Fibroblast of the aortic adventitia (primary cell): ENCODE data around the gene SEMA4D. TPM values are rescaled to one million over a fixed set of nuclear protein-coding genes. Genes with fewer than 3 reads are reported as not detected.

ENCODE experiments used
- DNase-seq: peaks from one replicate; pipeline ENCODE4 v3.0.0-alpha.2; 2010; ENCODE audit warnings: low read depth
- H3K4me3 ChIP-seq: 2 replicates; pipeline ENCODE4 v1.5.1; 2011; ENCODE audit warnings: low read depth, mild to moderate bottlenecking, control low read depth, low read length, moderate library complexity
- total RNA-seq: library from RNA; depleted of rRNA; stranded (reverse); fragments of >200 nt; gene quantifications from 2 replicates; pipeline ENCODE4 v1.2.3, GENCODE V29; 2012; ENCODE audit warnings: low replicate concordance
- TF ChIP-seq, protein P1 (sequence below): IDR thresholded peaks from 2 replicates; pipeline ENCODE4 v1.5.1; 2011; ENCODE audit warnings: mild to moderate bottlenecking, low read length, control low read depth, inconsistent platforms; ENCODE audit not compliant: insufficient read depth

The SEMA4D gene
- total RNA-seq, 1 donor: 0.36 TPM

GRCh38 chr9:89425024-89425805 is 72.7 kb downstream of the SEMA4D start:
- TF ChIP-seq, protein P1, sequence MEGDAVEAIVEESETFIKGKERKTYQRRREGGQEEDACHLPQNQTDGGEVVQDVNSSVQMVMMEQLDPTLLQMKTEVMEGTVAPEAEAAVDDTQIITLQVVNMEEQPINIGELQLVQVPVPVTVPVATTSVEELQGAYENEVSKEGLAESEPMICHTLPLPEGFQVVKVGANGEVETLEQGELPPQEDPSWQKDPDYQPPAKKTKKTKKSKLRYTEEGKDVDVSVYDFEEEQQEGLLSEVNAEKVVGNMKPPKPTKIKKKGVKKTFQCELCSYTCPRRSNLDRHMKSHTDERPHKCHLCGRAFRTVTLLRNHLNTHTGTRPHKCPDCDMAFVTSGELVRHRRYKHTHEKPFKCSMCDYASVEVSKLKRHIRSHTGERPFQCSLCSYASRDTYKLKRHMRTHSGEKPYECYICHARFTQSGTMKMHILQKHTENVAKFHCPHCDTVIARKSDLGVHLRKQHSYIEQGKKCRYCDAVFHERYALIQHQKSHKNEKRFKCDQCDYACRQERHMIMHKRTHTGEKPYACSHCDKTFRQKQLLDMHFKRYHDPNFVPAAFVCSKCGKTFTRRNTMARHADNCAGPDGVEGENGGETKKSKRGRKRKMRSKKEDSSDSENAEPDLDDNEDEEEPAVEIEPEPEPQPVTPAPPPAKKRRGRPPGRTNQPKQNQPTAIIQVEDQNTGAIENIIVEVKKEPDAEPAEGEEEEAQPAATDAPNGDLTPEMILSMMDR: no peak
- H3K4me3 ChIP-seq: no peak overlapping the region
- no peak for DNase-seq

DNA sequence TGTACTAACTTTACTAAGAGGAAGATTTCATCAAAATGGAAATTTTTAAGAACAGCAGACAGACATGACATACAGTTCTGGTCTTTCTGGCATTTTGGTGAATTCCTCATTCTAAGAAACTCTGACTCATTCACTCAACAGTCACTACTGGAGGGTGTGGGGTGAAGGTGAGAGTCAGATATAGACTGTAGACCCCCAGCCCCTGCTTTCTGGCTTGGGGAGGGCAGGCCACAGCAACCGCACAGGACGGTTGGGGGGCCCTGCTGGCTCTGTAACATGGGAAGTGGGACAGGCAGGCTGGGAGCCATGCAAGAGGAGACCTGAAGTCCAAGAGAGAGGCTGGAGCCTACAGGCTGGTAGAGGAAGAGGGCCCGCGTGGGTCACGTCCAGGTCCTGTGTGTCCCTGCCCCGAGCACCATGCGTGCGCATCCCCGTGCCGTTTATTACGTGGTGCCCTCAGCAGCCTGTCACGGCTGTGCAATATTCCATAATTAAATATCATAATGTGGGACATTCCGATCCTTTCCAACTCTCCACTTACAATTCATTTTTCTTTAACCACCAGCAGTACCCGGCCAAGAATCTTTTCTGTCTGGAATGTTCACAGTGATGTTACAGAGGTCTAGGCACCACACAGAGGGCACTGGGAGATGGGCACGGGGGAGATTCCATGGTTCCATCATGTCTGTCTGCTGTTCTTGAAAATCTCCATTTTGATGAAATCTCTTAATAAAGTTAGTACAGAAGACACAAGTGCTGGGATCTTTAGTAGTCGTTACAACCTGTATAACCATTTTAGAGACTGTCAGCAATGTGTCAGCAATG is 75.5 kb downstream of the SEMA4D start:
- H3K4me3 ChIP-seq: no peak overlapping the region
- TF ChIP-seq, protein P1: no peak
- DNase-seq: no peak

GRCh38 chr9:89421595-89421994 is 76.3 kb downstream of the SEMA4D start:
- TF ChIP-seq, protein P1: no peak
- no peak for DNase-seq
- H3K4me3 ChIP-seq: no peak overlapping the region

GRCh38 chr9:89420397-89421178 is 77.3 kb downstream of the SEMA4D start:
- no peak overlapping the region for H3K4me3 ChIP-seq
- no peak for DNase-seq
- TF ChIP-seq, protein P1: no peak

GRCh38 chr9:89419978-89420394 is 77.9 kb downstream of the SEMA4D start:
- no peak for DNase-seq
- TF ChIP-seq, protein P1: no peak
- H3K4me3 ChIP-seq: no peak overlapping the region

GRCh38 chr9:89418882-89419640 is 78.9 kb downstream of the SEMA4D start:
- TF ChIP-seq, protein P1: no peak
- H3K4me3 ChIP-seq: no peak overlapping the region

More at GRCh38 chr9:89418882-89419640, 78.9 kb downstream of the SEMA4D start:
- no peak for DNase-seq
